AG09309 (cell line): ENCODE measurements around the gene EIF4A2.

ENCODE experiments used
- DNase-seq: peaks from one replicate; pipeline ENCODE4 v3.0.0-alpha.2; 2010; ENCODE audit warnings: low read depth
- H3K4me3 ChIP-seq: 2 replicates; pipeline ENCODE4 v1.5.1; 2011; ENCODE audit warnings: mild to moderate bottlenecking, low read depth, low read length, moderate library complexity; ENCODE audit not compliant: control insufficient read depth
- TF ChIP-seq, protein P1 (sequence below): IDR thresholded peaks from 2 replicates; pipeline ENCODE4 v1.5.1; 2011; ENCODE audit warnings: mild to moderate bottlenecking, low read depth, low read length, inconsistent platforms; ENCODE audit not compliant: insufficient read depth, control insufficient read depth; ENCODE audit errors: missing control alignments

Gene EIF4A2

DNA sequence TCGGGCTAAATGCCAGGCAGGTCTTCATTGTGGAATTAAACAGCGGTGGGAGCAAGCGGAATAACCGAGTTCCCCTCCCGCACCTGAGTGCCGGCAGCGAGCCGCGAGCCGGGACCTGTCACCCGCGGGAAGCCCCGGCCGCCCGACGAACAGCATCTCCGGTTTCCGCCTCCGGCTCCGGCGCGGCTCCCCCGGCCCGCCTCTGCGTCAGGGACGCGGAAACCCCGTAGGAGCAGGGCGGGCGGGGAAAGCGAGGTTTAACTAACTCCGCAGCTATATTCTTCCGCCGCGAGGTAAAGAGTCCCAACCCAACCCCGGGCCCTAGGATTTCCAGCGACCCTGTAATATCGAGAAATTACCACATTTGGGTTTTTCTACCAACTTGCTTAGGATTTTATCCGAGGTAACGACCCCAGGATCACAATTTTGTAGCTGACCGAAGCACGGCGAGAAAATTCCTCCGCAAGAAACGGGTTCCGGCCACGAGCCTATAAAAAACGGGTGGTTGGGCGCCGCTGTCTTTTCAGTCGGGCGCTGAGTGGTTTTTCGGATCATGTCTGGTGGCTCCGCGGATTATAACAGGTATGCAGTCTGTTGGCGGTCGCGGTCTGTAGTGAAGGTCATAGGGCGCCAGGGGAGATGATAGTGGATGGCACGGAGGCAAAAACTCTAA lies at the start of gene EIF4A2:
Gene EIF4A2 (plus strand): TSS at position 520 of the 673 bp plus-strand sequence. CDS start 34 bp downstream, at position 554.
- peak; percentile 67 for DNase-seq
- TF ChIP-seq, protein P1, sequence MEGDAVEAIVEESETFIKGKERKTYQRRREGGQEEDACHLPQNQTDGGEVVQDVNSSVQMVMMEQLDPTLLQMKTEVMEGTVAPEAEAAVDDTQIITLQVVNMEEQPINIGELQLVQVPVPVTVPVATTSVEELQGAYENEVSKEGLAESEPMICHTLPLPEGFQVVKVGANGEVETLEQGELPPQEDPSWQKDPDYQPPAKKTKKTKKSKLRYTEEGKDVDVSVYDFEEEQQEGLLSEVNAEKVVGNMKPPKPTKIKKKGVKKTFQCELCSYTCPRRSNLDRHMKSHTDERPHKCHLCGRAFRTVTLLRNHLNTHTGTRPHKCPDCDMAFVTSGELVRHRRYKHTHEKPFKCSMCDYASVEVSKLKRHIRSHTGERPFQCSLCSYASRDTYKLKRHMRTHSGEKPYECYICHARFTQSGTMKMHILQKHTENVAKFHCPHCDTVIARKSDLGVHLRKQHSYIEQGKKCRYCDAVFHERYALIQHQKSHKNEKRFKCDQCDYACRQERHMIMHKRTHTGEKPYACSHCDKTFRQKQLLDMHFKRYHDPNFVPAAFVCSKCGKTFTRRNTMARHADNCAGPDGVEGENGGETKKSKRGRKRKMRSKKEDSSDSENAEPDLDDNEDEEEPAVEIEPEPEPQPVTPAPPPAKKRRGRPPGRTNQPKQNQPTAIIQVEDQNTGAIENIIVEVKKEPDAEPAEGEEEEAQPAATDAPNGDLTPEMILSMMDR: no peak
- H3K4me3 ChIP-seq: peak within 1 kb of the TSS; percentile 83

DNA sequence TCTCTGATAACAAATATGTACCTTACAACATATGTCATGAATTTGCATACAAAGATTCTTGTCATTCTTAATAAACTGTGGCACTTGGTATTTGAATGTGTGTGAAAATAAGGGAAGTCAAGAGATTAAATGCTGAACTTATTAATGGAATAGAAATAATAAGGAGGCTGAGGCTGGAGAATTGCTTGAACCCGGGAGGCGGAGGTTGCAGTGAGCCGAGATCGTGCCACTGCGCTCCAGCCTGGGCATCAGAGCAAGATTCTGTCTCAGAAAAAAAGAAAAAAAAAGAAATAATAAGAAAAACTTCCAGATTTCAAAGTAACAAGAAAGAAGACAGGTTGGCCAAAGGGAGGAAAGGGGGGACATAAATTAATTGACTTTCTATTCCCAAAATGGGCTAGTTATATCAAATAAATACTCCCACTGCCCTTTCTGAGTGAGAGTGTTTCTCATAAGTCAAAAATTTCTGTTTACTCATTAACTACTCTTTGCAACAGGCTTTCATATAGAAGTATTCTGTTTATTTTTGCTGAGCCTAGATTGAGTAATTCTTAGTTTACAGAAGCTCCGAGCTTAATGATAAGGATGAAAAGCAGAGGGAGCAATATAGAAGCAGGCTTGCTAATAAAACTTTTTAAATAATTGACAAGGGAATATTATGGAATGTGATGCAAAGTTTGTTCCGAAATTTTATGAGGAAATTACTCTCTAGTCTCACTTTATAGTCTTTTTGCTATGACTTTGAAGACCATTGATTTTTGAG lies 40.6 kb upstream of the EIF4A2 start:
- no peak overlapping the region for H3K4me3 ChIP-seq
- no peak for DNase-seq
- TF ChIP-seq, protein P1: no peak

DNA sequence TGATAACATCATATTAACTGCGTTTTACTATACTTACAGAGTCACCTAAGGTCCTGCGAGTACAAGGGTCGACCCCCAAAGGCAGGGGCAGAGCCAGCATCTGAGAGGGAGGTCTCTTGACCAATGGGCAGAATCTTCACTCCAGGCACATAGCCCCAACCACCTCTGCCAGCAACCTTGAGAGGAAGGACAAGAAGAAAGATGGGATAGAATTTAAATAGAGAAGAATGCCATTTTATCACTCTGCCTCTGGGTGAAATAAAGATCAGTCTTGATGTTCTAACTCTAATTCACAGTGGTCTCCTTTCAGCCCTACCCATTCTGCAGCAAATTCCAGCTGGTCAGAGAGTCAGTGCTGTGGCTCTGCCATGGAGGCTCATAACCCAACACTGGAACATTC lies 39.7 kb upstream of the EIF4A2 start:
- TF ChIP-seq, protein P1: no peak
- DNase-seq: no peak
- no peak overlapping the region for H3K4me3 ChIP-seq

DNA sequence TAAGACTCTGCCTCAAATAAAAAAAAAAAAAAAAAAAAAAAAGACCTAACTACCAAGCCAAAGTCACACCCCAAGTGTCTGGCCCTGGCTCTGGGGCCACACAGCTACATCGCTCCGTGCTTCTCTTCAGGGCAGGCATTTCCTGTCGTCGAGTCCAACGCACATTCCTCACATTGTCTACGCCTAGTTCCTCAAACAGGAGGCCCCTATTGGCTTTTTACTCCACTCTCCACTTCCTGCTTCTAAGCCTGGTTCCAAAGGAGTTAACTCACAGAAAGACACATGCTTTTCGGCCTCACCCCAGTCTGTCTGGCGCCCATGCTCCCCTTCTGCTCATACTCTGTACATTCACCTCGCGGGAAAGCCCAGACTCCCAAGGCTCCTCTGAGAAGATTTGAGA lies 37.4 kb upstream of the EIF4A2 start:
- H3K4me3 ChIP-seq: no peak overlapping the region
- DNase-seq: no peak
- TF ChIP-seq, protein P1: no peak

DNA sequence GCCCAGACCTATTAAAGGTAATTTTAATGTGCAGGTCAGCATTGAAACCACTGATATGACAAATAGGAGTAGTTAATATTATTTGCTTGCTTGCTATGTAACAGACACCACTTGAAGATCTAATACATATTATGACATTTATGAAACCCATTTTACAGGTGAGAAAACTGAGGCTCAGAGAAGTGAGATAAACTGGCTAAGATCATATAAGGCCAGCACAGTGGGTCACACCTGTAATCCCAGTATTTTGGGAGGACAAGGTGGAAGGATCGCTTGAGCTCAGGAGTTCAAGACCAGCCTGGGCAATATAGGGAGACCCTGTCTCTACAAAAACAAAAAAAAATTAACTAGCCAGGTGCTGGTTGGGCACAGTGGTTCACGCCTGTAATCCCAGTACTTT lies 33.1 kb upstream of the EIF4A2 start:
- TF ChIP-seq, protein P1: no peak
- DNase-seq: no peak
- no peak overlapping the region for H3K4me3 ChIP-seq

DNA sequence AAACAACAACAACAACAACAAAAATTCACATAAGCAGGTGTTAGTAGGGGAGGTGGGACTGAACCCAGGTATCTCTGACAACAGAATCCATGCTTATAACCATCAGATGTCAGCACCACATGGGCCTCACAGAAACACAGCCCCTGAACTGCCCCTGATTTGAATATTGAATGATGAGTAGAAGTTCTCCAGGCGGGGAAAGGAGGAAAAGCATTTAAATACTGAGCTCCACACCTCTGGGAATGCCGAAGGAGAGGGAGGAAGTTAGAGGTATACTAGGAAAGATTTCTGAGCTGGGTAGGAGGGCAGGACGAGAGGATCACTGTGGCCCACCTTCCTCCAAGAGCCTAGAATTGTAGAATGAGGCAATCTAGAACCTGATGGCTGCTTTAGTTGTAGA lies 31.9 kb upstream of the EIF4A2 start:
- TF ChIP-seq, protein P1: no peak
- no peak overlapping the region for H3K4me3 ChIP-seq
- DNase-seq: no peak
